ENCODE data around the gene PLEKHA8.

GRCh38 chr7:30080818-30081217, 52.6 kb downstream of the PLEKHA8 start:
- TF ChIP-seq CTCF (IDR thresholded peaks at IDR 0.05): no peak
- no peak for TF ChIP-seq POLR2A (IDR thresholded peaks at IDR 0.05)
